ENCODE measurements around the gene GRIN1.
A peak's percentile ranks its signal among the peaks of the same experiment; 100 is the strongest.

GRIN1 gene

GRCh38 chr9:137110911-137111787 is 27.8 kb upstream of the GRIN1 start:
- DNase-seq (ENCODE audit: low read depth): no peak
- no peak overlapping the region for H3K4me3 ChIP-seq (ENCODE audit: low read depth, low read length)
- TF ChIP-seq MAX (IDR thresholded peaks at IDR 0.05; ENCODE audit: low read depth, low read length) (no peak), POLR2A (IDR thresholded peaks at IDR 0.05; ENCODE audit: extremely low read depth, insufficient read length) (no peak), CTCF (IDR thresholded peaks at IDR 0.05; ENCODE audit: low read depth, low read length) (no peak), MYC (IDR thresholded peaks at IDR 0.05; ENCODE audit: low read depth, low read length) (no peak)

- DNase-seq (ENCODE audit: low read depth): no peak
- no peak overlapping the region for H3K4me3 ChIP-seq (ENCODE audit: low read depth, low read length)
- TF ChIP-seq MAX (IDR thresholded peaks at IDR 0.05; ENCODE audit: low read depth, low read length) (no peak), CTCF (IDR thresholded peaks at IDR 0.05; ENCODE audit: low read depth, low read length) (no peak), MYC (IDR thresholded peaks at IDR 0.05; ENCODE audit: low read depth, low read length) (no peak), POLR2A (IDR thresholded peaks at IDR 0.05; ENCODE audit: extremely low read depth, insufficient read length) (no peak)
These were observed 27.0 kb upstream of the GRIN1 start for GRCh38 chr9:137111788-137112563.

GRCh38 chr9:137112564-137113384 is 26.2 kb upstream of the GRIN1 start:
- no peak for DNase-seq (ENCODE audit: low read depth)
- H3K4me3 ChIP-seq (ENCODE audit: low read depth, low read length): no peak overlapping the region
- no peak for TF ChIP-seq POLR2A (IDR thresholded peaks at IDR 0.05; ENCODE audit: extremely low read depth, insufficient read length)
- TF ChIP-seq MAX (IDR thresholded peaks at IDR 0.05; ENCODE audit: low read depth, low read length): no peak
- no peak for TF ChIP-seq MYC (IDR thresholded peaks at IDR 0.05; ENCODE audit: low read depth, low read length)

- H3K4me3 ChIP-seq (ENCODE audit: low read depth, low read length): peak overlapping the region; percentile 25
- TF ChIP-seq POLR2A (IDR thresholded peaks at IDR 0.05; ENCODE audit: extremely low read depth, insufficient read length): no peak
- TF ChIP-seq MAX (IDR thresholded peaks at IDR 0.05; ENCODE audit: low read depth, low read length): no peak
- TF ChIP-seq MYC (IDR thresholded peaks at IDR 0.05; ENCODE audit: low read depth, low read length): no peak
- TF ChIP-seq CTCF (IDR thresholded peaks at IDR 0.05; ENCODE audit: low read depth, low read length): no peak
- DNase-seq (ENCODE audit: low read depth): no peak
These were observed 25.4 kb upstream of the GRIN1 start for GRCh38 chr9:137113385-137114159.

- H3K4me3 ChIP-seq (ENCODE audit: low read depth, low read length): peak overlapping the region; percentile 49
- TF ChIP-seq MAX (IDR thresholded peaks at IDR 0.05; ENCODE audit: low read depth, low read length) (no peak), POLR2A (IDR thresholded peaks at IDR 0.05; ENCODE audit: extremely low read depth, insufficient read length) (no peak), CTCF (IDR thresholded peaks at IDR 0.05; ENCODE audit: low read depth, low read length) (no peak), MYC (IDR thresholded peaks at IDR 0.05; ENCODE audit: low read depth, low read length) (no peak)
- no peak for DNase-seq (ENCODE audit: low read depth)
These were observed 24.7 kb upstream of the GRIN1 start for GRCh38 chr9:137114220-137114612.

Data from NB4 (cell line).